GM19035 (cell line): ENCODE results near the gene B4GALT1.
A peak's percentile ranks its signal among the peaks of the same experiment; 100 is the strongest.
"Not testable (repeated sequence)": the region's sequence is repeated elsewhere in the genome, so short reads cannot be mapped to it uniquely, and the experiment has no call there.

Source experiments
- ATAC-seq: cut with Tn5 transposase; IDR thresholded peaks from one replicate; pipeline ENCODE4 v1.9.1; 2021; ENCODE audit not compliant: unreplicated experiment

B4GALT1 gene

DNA sequence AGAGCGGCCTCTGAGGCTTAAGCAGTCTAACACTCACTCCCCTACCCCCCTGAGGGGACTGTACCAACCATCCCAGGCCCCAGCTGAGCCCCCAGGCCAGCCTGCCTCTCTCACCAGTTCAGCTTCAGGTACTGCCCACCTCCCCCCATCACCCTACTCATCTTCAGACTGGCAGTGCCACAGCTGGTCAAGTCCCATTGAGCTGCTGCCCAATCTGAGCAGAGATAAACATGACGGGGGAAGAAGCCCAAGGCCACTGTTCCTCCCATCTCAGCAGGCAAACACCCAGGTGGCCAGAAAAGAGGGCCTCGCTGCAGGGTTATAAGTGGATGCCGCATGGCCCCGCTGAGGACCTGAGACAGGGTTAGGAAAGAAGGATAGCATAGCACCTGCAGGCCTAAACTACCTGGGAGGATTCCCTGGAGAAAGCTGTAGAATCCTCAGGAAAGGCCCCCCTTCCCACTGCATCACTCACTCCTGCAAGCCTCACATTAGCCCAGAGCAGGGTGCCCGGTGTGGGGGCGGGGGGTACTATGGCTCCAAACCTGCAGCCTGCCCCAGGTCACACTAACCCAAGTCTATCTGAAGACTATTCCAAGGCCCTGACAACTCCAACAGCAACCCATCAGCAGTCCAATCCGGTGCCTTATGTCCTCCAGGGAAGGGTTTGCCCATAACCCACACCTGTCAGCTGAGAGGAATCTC, 3.6 kb downstream of the B4GALT1 start:
- no peak for ATAC-seq

DNA sequence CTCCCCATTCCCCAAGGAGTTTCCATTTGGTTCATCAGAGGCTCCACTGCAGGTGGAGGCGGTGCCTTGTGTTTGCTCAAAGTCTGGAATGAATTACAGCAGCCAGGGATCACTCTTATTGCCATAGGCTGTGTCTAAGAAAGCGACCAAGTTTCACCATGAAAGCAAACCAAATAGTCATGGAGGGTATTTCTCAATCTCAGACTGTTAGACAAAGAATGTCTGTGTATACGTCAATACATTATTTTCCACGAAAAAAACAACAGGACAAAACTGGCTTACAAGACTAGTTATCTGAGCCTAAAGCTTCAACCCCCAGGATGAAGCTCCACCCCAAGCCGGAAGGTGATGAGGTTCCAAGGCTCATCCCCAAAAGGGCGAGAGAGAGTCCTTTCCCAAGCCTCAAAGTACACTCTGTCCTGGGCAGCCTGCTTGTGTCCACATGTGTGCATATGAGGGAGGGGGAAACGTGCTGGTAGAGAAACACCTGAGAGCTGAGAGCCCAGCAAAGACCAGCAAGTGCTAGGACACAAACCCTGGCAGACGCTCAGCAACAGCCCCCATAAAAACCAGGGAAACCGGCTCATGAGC, 4.3 kb downstream of the B4GALT1 start:
- ATAC-seq: no peak

DNA sequence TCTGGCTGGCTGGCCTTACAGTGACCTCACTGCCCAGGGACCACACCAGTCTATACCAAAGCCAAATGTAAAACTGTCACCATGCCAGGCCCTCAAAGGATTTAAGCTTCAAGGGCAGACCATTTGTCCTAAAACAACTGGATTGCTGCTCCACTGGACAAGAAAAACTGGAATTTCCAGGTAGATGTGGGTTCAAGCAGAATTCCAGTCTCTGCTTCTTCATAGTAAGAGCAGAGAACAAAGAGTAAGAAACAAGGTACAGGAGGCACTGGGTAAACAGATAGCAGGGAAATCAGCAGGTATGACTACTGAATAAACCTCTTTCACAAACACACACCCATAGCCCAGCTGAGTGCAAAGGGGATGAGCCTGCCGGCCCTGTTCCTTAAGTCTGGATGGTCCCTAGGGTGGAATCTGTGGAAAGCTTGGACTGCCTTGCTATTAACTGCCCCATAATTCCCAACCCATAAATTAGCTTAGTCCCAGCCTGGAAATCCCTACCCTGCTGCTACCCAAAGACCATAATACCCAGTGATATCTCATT, 5.5 kb downstream of the B4GALT1 start:
- no peak for ATAC-seq

DNA sequence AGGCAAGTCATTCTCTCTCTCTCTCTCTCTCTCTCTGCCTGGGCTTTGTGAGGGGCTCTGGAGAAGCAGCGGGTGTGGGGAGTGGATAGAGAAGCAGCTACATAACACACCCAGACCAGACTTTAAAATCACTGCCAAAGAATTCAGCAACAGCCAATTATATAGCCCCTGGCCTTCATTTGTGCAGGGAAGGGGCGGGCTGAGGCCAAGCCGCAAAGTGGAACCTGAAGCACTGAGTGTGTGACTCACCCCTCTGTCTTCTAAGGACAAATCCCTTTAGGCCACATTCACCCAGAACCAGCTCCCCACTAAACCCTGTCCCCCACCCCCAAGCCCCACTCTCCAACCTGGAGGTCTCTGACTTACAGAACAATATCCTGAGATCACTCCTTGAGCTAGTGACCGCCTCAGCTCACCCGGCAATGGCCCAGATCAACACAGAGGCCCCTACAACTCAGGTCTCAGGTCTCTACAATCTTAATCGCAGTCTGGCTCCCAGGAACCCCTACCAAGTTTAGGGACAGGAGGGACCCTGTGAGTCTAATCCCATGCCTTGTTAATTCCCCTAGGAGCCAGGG, 6.0 kb downstream of the B4GALT1 start:
- ATAC-seq: no peak

DNA sequence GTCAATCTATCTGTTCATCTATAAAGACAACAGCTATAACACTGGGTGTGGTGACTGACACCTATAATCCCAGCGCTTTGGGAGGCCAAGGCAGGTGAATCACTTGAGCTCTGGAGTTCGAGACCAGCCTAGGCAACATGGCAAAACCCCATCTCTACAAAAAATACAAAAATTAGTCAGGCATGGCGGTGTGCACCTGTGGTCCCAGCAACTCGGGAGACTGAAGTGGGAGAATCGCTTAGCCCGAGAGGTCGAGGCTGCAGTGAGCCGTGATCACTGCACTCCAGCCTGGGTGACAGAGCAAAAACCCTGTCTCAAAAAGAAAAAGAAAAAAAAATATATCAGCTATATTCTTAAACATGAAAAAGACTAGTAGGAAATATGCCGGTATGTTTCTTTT, 6.7 kb downstream of the B4GALT1 start:
- ATAC-seq: not testable (repeated sequence)

DNA sequence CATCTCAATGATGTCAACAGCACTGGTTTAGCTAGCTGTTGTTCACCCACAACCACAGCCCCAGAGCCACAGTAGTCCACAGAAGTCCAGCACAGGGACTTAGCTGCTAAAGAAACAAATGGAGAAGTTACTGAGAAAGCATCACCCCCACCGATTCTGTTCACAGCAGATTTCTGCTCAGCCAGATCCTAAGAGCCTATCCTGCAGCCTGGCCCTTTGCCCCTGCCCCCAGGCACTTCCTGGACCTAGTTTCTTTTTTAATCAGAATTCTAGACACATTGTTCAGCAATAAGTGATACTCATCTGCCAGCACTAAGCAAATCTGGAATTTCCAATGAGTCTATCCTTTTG, 7.4 kb downstream of the B4GALT1 start:
- ATAC-seq: peak; percentile 29

DNA sequence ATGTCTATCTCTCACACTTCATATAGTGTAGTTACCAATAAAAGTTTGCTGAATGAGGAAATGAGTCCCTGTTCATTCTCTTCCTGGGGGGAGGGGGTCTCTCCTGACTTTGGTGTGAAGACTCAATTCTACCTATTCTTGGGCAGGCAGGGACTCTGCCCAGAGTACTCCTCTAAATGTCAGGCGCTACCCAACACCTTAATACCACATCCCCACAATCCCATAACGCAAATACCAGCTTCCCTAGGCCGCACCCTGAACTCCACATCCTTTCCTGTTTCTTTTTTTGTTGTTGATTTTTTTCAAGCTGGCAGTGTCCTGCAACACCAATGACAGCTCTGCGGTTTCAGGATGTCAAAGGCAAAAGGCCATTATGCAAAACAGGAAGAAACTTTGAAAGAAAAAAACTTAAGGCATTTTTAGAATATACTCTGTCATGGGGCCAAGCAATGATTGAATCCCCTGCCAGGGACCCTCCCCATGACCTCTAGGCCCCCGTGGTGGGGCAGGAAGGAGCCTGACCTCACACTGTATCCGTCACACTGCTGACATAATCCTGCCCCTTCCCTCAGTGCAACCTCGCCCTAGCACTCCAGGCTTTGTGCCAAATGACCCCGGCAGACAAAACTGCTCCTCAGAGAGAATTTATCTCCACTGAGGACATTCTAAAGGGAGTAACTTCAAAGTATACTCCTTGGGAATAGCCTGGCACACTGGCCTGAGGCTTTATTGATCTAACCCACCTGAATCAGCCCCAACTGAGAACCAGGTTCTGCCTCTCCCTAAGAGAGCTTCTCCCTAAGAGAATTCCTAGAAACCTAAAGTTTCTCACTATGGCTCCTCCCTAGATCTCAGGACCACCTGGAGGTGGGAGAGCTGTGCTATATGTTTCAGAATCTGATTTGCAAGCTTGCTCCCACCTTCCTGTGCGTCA, 8.0 kb downstream of the B4GALT1 start:
- no peak for ATAC-seq

DNA sequence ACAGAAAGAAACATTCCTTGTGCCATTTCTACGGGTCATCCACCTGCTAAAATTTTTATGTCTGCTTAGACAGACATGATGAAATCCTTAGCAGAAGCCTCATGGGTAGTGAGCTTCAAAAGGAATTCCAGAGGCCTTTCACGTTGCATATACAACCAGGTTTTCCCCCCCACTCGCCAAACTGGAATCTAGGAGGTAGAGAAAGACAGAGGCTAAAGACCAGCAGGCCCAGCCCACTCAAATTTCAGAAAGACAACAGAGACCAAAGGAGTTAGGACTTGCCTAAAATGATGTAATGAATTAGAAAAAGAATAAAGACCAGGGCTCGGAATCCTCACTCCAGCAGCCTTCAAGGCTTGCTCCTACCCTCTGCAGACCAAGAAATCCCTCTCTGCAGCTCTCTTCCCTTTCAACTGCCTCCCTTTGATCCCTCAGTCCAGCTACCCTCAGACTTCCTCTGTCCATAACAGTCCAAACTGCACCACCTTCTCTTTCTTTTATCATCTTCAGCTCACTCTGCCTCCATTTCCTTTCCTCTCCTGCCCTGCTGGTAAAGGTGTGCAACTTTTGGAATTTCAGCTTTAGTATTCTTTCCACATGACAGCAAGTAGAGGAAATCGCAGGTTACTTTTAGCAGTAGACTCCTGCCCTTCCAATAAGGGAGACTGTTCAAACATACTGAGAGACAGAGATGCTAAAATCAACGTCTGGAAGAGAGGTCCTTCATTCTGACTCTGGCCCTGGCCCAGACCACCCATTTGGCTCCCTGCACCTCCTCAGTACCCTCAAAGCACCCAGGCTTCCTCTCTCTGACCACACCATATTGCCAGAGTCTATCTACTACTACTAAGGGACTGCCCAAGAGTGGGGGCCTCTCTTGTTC, 8.9 kb downstream of the B4GALT1 start:
- no peak for ATAC-seq

DNA sequence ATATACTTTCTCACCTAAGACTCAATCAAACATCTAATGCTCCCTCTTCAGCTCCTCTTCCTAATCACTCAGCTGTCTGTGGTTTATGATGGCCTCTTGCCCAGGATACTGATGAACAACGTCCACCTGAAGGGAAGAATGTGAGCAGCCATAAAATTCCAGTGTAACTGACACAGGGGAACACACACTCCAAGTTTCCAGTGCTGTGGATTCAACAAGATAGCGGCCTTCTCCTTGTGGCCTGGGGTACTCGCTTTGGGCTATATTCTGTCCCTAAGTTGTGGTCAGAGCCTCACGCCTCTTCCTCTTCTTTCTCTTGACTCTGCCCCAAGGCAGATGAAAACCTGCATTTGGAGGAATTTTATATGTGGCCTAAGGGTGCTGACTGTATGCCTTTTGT, 11.7 kb downstream of the B4GALT1 start:
- ATAC-seq: no peak

DNA sequence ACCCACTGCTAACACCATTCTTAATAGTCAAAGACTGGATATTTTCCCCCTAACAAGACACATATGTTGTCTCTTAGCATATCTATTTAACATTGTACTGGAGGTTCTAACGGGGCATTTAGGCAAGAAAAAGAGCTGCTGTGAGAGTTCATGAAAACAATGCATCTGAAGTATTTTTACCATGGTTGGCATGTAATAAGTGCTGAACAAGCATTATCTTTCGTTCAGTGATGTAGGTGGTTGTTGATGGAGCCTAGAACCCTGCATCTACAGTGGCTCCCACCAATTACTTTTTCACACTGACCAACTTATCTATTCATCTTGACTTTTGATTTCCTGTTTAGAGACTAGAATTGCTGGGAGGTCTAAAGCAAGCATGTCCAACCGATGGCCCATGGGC, 12.8 kb downstream of the B4GALT1 start:
- ATAC-seq: no peak

DNA sequence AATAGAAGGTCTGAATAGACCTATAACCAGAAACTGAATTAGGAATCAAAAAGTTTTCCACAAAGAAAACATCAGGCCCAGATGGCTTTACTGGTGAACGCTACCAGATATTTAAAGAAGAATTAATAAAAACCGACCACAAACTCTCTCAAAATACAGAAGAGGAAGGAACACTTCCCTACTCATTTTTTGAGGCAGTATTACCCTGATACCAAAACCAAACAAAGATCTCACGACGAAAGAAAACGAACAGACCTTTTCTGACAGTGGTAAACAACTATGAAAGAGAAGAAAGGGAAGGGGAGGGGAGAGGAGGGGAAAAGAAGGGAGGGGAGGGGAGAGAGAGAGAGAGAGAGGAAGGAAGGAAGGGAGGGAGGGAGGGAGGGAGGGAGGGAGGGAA, 13.5 kb downstream of the B4GALT1 start:
- ATAC-seq: no peak

DNA sequence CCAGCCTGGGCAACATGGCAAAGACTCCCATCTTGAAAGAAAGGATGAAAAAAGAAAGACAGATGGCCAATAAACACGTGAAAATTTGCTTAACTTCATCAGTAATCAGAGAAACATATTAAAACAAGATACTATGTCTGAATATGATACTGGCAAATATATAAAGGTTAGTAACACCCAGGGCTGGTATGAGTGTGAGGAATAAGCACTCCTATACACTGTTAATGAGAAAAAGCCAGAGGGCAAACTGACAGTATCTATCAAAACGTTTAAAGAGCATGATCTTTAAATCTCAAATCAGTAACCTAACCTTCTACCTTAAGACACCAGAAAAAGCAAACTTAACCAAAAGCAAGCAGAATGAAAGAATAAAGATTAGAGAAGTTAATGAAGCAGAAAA, 14.1 kb downstream of the B4GALT1 start:
- ATAC-seq: no peak

DNA sequence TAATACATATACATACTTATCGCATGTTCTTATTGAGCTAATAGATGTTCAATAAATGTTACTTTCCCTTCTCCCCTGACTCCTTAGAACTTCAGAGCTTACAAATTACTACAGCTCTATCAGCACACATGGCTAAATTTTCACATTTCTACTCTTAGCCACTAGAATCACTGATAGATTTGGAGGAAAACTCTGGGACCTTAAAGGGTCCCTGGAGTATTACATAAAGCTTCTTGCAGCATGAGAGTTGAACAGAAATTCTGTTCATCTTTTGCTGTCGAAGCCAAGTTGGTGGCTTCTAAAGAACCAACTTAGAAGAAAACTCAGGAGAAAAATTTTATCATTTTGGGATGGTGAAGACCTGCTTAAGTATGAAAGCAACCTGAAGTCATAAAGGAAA, 15.5 kb downstream of the B4GALT1 start:
- ATAC-seq: no peak

DNA sequence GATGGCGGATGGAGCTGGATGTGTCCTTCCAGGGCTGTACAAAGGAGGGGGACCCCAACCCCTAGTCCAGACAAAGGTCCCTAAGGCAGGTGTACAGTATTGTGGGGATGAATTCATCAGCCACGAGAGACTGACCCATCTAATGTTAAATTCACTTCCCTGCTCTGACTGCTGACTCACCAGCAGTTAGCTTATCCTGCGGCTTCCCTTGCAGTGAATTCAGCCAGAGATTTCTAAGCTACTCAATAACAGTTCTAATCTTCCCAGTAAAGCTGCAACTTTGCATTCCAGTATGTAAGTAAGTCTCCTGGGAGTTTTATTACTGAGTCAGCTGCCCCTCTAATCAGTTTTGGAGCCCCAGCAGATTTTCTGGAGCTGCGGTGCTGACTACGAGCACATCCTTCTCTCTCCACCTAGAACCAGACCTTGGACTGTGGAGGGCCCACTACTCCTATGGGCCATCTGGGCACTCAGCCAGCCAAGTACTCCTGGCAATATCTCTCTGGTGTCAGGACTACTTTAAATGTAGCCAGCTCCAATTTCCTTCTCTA, 16.1 kb downstream of the B4GALT1 start:
- ATAC-seq: no peak

DNA sequence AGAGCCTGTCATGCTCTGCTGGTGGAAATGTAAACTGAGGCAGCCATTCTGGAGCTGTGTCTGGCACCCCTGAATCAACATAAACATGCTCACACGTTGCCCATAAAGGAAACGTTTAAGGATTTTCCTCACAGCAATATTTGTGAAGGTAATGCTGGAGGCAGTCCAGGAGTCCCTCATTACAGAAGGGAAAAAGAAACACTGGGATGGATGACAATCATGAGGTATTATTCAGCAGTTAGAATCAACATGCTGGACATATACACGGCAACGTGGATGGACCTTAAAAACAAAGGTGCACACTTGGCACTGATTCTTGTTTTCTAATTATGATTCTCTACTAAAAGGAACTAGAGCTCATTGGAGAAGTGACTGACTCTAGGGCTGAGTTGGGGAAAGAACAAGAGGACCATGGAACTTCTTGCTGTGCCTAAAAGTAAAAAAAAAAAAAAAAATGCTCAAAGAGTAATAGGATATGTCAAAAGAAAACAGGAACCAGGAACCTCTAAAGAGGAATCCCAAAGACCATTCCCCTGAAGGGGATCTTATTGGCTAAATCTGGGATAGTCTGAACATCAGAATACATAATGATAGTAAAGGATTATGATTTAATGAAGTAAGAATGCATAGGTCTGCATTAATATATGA, 18.6 kb downstream of the B4GALT1 start:
- ATAC-seq: no peak

DNA sequence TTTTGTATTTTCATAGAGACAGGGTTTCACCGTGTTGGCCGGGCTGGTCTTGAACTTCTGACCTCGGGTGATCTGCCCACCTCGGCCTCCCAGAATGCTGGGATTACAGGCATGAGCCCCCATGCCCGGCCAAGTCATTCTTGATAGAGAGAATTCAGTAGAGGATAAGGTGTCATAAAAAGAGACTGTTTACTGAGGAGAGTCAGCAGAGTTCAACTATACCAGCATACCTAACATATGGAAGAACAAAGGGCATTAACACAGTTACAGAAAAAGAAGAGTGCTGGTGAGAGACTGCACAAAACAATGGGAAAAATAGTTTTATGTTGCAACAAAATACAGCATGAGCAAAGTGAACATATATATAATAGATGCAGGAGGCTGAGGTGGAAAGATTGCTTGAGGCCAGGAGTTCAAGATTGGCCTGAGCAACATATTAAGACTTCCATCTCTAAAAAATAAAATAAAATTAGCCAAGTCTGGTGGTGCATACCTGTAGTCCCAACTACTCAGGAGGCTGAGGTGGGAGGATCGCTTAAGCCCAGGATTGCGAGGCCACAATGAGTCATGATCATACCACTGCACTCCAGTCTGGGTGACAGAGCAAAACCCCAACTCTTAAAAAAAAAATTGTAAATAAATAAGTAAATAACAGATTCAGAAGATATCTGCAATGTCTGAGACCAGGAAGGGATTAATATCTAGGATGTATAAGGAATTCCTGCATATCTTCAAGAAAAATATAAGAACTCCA, 19.5 kb downstream of the B4GALT1 start:
- ATAC-seq: no peak

DNA sequence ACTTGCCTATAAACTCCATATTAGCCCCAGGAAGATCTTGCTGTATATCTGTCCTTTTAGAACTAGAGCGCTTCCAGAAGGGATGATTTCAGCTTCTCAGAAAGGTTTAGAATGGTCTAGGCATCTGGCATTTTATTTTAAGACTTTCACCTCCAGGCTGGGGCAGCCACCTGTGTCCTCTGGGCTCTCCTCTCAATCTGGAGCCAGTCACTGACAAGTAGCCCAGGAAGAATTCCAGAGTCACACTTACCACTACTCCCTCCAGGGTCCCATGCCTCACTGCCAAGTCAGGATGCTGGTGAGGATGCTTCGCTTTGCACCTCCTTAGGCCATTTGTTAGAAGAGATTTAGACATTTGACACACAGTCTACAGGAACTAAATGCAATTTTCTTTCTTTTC, 20.8 kb downstream of the B4GALT1 start:
- ATAC-seq: no peak

DNA sequence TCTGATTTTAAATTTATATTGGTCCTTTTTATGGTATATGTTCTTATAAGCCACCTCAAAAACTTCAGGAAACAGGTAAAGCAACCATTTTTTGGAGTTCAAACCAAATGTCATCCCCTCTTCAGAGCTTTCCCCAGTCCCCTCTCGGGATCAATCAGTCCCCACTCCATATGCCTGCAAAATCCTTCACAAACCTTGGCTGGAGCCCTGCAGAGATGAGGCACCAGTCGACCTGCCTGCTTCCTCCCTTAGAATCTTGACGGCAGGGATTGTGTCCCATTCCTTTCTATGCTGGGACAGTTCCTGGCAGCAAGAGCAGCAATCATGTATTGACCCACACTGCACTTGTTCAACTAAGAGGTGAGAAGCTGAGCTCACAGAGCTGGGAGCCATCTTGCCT, 22.6 kb downstream of the B4GALT1 start:
- no peak for ATAC-seq

DNA sequence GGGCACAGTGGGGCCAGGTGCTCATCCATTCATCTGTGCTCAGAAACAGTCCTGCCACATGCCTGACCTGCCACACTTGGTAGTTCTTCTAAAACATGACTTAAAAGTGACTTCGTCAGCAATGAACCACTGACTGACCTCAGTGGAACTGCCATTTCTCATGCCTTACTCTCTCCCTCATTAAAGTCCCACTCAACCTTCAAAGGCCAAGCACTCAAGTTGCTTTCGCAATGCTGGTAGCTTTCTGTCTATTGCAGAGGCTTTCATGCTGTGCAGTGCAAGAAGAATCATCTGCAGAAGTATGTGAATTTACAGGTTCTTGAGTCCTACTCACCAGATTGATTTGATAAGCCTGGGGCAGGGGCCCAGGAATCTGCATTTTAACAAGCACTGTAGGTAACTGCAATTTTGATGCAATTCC, 23.9 kb downstream of the B4GALT1 start:
- no peak for ATAC-seq
